Lower leg skin (tissue), 4 donors: ENCODE data around the gene WSB2. TPM values are rescaled to one million over a fixed set of nuclear protein-coding genes. Genes with fewer than 3 reads are reported as not detected.

Experiments
- DNase-seq, 2 donors: peaks; one replicate each; pipeline ENCODE4 v3.0.0-alpha.2; 2019; ENCODE audit warnings: low spot score in 2 of 2
- H3K4me3 ChIP-seq: fragments of 200-600 bp; sonication (generic); 2 replicates; pipeline ENCODE4 v1.5.1; 2017; ENCODE audit warnings: mild to moderate bottlenecking, low read depth; ENCODE audit not compliant: poor library complexity, severe bottlenecking
- CTCF ChIP-seq, 3 donors: fragments of 450-650 bp; IDR thresholded peaks; one replicate each; pipeline ENCODE4 v1.5.1; 2016; ENCODE audit warnings: antibody characterized with exemption in 3 of 3, mild to moderate bottlenecking in 3 of 3, moderate library complexity in 2 of 3
- POLR2A ChIP-seq, 2 donors: fragments of 450-650 bp; IDR thresholded peaks; one replicate each; pipeline ENCODE4 v1.6.1; 2016 to 2017; ENCODE audit warnings: antibody characterized with exemption in 2 of 2, mild to moderate bottlenecking in 1 of 2, moderate library complexity in 1 of 2
- WGBS, 2 donors: methylation state at CpG; one replicate each; pipeline ENCODE4 v1.1.5; 2018; 5-methylcytosine and 5-hydroxymethylcytosine counted together
- intact Hi-C: fragments of 100-400 bp; cut with DNase I; formaldehyde crosslinking; loops from one replicate; pipeline ENCODE4 v1.15.0; 2023; ENCODE audit warnings: low total_unique reads
- total RNA-seq, 4 donors: library from RNA; depleted of rRNA; stranded (reverse); fragments of >200 nt; gene quantifications; one replicate each; pipeline ENCODE4 v1.1.0, GENCODE V29; 2016

WSB2 gene
- total RNA-seq, 4 donors from 2014 or later, result 45.2 to 65.6 (median 53.0) TPM

- H3K4me3 ChIP-seq, result no peak overlapping the region
- no peak for DNase-seq
- intact Hi-C loops, result no loop called here
- TF ChIP-seq CTCF (IDR thresholded peaks at IDR 0.05) (no peak), POLR2A (IDR thresholded peaks at IDR 0.05) (no peak)
- WGBS, 2 donors, result 73% methylated on average over 1 of the region's 1 CpG
Observed at GRCh38 chr12:118065380-118065779, 4.4 kb upstream of the WSB2 start.

GRCh38 chr12:118064608-118065007 lies 3.6 kb upstream of the WSB2 start:
- H3K4me3 ChIP-seq, result no peak overlapping the region
- intact Hi-C loops, result no loop called here
- no peak for DNase-seq
- TF ChIP-seq CTCF (IDR thresholded peaks at IDR 0.05) (no peak), POLR2A (IDR thresholded peaks at IDR 0.05) (no peak)
- 35 to 55% methylated on average over 2 of the region's 2 CpGs for whole genome bisulfite sequencing, 2 donors

- WGBS, 2 donors, result 67 to 70% methylated on average over 4 of the region's 4 CpGs
- TF ChIP-seq CTCF (IDR thresholded peaks at IDR 0.05), result no peak
- TF ChIP-seq POLR2A (IDR thresholded peaks at IDR 0.05), result no peak
- intact Hi-C loops, result no loop called here
- no peak overlapping the region for H3K4me3 ChIP-seq
- no peak for DNase-seq
Observed at GRCh38 chr12:118063576-118064391, 2.8 kb upstream of the WSB2 start.

- peak overlapping the region; percentile 51 for H3K4me3 ChIP-seq
- WGBS, 2 donors, result 3 to 5% methylated on average over 43 to 44 of the region's 44 CpGs
- intact Hi-C loops, result no loop called here
- TF ChIP-seq CTCF (IDR thresholded peaks at IDR 0.05) (no peak), POLR2A (IDR thresholded peaks at IDR 0.05) (no peak)
- peak; percentile 29 to 88 for DNase-seq
Observed at GRCh38 chr12:118061873-118062843, 1.2 kb upstream of the WSB2 start.

GRCh38 chr12:118060301-118061010 lies 523 bp downstream of the WSB2 start:
- intact Hi-C loops, result no loop called here
- peak; percentile 25 to 89 for DNase-seq
- peak overlapping the region; percentile 49 for H3K4me3 ChIP-seq
- TF ChIP-seq POLR2A (IDR thresholded peaks at IDR 0.05), result no peak
- TF ChIP-seq CTCF (IDR thresholded peaks at IDR 0.05), result no peak
- WGBS, 2 donors, result 0 to 3% methylated on average over 8 to 14 of the region's 46 CpGs
